HCEC 1CT (cell line): Measurements from ENCODE around the gene MDGA2.

Source experiments
- DNase-seq: peaks from one replicate; pipeline ENCODE4 v3.0.0-alpha.2; 2017

MDGA2 gene

GRCh38 chr14:47483449-47483848 lies 192.0 kb downstream of the MDGA2 start:
- DNase-seq: no peak

- no peak for DNase-seq
Observed at GRCh38 chr14:47471075-47471474, 204.3 kb downstream of the MDGA2 start.

- DNase-seq: no peak
Observed at GRCh38 chr14:47466916-47467315, 208.5 kb downstream of the MDGA2 start.

GRCh38 chr14:47454025-47454424 lies 221.4 kb downstream of the MDGA2 start:
- no peak for DNase-seq

GRCh38 chr14:47447076-47447475 lies 228.3 kb downstream of the MDGA2 start:
- no peak for DNase-seq

- DNase-seq: no peak
Observed at GRCh38 chr14:47442211-47442610, 233.2 kb downstream of the MDGA2 start.

GRCh38 chr14:47439953-47440352 lies 235.5 kb downstream of the MDGA2 start:
- DNase-seq: no peak

GRCh38 chr14:47438650-47439140 lies 236.7 kb downstream of the MDGA2 start:
- DNase-seq: no peak

- no peak for DNase-seq
Observed at GRCh38 chr14:47435331-47435965, 240.0 kb downstream of the MDGA2 start.

GRCh38 chr14:47427629-47428028 lies 247.8 kb downstream of the MDGA2 start:
- DNase-seq: no peak

- no peak for DNase-seq
Observed at GRCh38 chr14:47425302-47425701, 250.1 kb downstream of the MDGA2 start.

- DNase-seq: no peak
Observed at GRCh38 chr14:47422191-47422590, 253.2 kb downstream of the MDGA2 start.

GRCh38 chr14:47411523-47411922 lies 263.9 kb downstream of the MDGA2 start:
- DNase-seq: no peak

GRCh38 chr14:47392326-47392725 lies 283.1 kb downstream of the MDGA2 start:
- DNase-seq: no peak

GRCh38 chr14:47390831-47391504 lies 284.4 kb downstream of the MDGA2 start:
- DNase-seq: no peak

- DNase-seq: no peak
Observed at GRCh38 chr14:47389535-47389934, 285.9 kb downstream of the MDGA2 start.

- DNase-seq: no peak
Observed at GRCh38 chr14:47366006-47366405, 309.4 kb downstream of the MDGA2 start.

GRCh38 chr14:47365233-47365632 lies 310.2 kb downstream of the MDGA2 start:
- DNase-seq: no peak

GRCh38 chr14:47353186-47353585 lies 322.2 kb downstream of the MDGA2 start:
- DNase-seq: no peak

- no peak for DNase-seq
Observed at GRCh38 chr14:47346849-47347248, 328.6 kb downstream of the MDGA2 start.

- DNase-seq: no peak
Observed at GRCh38 chr14:47345016-47345415, 330.4 kb downstream of the MDGA2 start.

- DNase-seq: no peak
Observed at GRCh38 chr14:47332939-47333338, 342.5 kb downstream of the MDGA2 start.

- no peak for DNase-seq
Observed at GRCh38 chr14:47332106-47332505, 343.3 kb downstream of the MDGA2 start.

GRCh38 chr14:47328376-47328775 lies 347.0 kb downstream of the MDGA2 start:
- DNase-seq: no peak

- no peak for DNase-seq
Observed at GRCh38 chr14:47327336-47327735, 348.1 kb downstream of the MDGA2 start.
